ENCODE measurements around the gene IL17RE. TPM values are rescaled to one million over a fixed set of nuclear protein-coding genes. Genes with fewer than 3 reads are reported as not detected.

The IL17RE gene
- total and polyA plus RNA-seq, 2 of the 13 experiments (the other 11 are each of a cell fraction or from before 2014, with no cell fraction given), result 14.5 to 24.1 TPM

- TF ChIP-seq, protein P1, sequence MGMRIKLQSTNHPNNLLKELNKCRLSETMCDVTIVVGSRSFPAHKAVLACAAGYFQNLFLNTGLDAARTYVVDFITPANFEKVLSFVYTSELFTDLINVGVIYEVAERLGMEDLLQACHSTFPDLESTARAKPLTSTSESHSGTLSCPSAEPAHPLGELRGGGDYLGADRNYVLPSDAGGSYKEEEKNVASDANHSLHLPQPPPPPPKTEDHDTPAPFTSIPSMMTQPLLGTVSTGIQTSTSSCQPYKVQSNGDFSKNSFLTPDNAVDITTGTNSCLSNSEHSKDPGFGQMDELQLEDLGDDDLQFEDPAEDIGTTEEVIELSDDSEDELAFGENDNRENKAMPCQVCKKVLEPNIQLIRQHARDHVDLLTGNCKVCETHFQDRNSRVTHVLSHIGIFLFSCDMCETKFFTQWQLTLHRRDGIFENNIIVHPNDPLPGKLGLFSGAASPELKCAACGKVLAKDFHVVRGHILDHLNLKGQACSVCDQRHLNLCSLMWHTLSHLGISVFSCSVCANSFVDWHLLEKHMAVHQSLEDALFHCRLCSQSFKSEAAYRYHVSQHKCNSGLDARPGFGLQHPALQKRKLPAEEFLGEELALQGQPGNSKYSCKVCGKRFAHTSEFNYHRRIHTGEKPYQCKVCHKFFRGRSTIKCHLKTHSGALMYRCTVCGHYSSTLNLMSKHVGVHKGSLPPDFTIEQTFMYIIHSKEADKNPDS (CRISPR knock-in tag; IDR thresholded peaks at IDR 0.05), result no peak
- TF ChIP-seq ZMAT5 (CRISPR knock-in tag; IDR thresholded peaks at IDR 0.05; ENCODE audit: borderline replicate concordance, low read depth) (no peak), ARID3A (IDR thresholded peaks at IDR 0.05; ENCODE audit: low read depth, low read length) (no peak), ZNF777 (CRISPR knock-in tag; IDR thresholded peaks at IDR 0.05) (0 out of 2 replicates have a peak, but pooled peaks have one; percentile 12), TOE1 (CRISPR knock-in tag; IDR thresholded peaks at IDR 0.05) (no peak), ZNF543 (CRISPR knock-in tag; IDR thresholded peaks at IDR 0.05) (peak; percentile 13; the same call in 1 of the 2 replicates), ZNF563 (CRISPR knock-in tag; IDR thresholded peaks at IDR 0.05) (peak; percentile 32; the same call in 1 of the 2 replicates), ZBED4 (CRISPR knock-in tag; IDR thresholded peaks at IDR 0.05; ENCODE audit: borderline replicate concordance) (no peak), ZNF615 (CRISPR knock-in tag; IDR thresholded peaks at IDR 0.05; ENCODE audit: borderline replicate concordance) (no peak), DMTF1 (CRISPR knock-in tag; IDR thresholded peaks at IDR 0.05) (no peak), NAIF1 (CRISPR knock-in tag; IDR thresholded peaks at IDR 0.05; ENCODE audit: borderline replicate concordance) (no peak; the same call in 1 of the 2 replicates)
- TF ChIP-seq, protein P2, sequence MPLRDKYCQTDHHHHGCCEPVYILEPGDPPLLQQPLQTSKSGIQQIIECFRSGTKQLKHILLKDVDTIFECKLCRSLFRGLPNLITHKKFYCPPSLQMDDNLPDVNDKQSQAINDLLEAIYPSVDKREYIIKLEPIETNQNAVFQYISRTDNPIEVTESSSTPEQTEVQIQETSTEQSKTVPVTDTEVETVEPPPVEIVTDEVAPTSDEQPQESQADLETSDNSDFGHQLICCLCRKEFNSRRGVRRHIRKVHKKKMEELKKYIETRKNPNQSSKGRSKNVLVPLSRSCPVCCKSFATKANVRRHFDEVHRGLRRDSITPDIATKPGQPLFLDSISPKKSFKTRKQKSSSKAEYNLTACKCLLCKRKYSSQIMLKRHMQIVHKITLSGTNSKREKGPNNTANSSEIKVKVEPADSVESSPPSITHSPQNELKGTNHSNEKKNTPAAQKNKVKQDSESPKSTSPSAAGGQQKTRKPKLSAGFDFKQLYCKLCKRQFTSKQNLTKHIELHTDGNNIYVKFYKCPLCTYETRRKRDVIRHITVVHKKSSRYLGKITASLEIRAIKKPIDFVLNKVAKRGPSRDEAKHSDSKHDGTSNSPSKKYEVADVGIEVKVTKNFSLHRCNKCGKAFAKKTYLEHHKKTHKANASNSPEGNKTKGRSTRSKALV (CRISPR knock-in tag; IDR thresholded peaks at IDR 0.05), result peak; percentile 42
- TF ChIP-seq, protein P3, sequence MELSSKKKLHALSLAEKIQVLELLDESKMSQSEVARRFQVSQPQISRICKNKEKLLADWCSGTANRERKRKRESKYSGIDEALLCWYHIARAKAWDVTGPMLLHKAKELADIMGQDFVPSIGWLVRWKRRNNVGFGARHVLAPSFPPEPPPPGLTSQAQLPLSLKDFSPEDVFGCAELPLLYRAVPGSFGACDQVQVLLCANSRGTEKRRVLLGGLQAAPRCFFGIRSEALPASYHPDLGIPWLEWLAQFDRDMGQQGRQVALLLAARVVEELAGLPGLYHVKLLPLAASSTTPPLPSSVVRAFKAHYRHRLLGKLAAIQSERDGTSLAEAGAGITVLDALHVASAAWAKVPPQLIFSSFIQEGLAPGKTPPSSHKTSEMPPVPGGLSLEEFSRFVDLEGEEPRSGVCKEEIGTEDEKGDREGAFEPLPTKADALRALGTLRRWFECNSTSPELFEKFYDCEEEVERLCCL (CRISPR knock-in tag; IDR thresholded peaks at IDR 0.05; ENCODE audit: borderline replicate concordance), result no peak
Measured at GRCh38 chr3:9933561-9934234, 31.1 kb downstream of the IL17RE start, which contains the start of gene CRELD1 (continued).

Measured in HepG2 (cell line).